ENCODE data around the gene UTS2B. TPM values are rescaled to one million over a fixed set of nuclear protein-coding genes. Genes with fewer than 3 reads are reported as not detected.

The UTS2B gene
- total RNA-seq, 1 experiment from 2014 or later = 0.26 TPM

DNA sequence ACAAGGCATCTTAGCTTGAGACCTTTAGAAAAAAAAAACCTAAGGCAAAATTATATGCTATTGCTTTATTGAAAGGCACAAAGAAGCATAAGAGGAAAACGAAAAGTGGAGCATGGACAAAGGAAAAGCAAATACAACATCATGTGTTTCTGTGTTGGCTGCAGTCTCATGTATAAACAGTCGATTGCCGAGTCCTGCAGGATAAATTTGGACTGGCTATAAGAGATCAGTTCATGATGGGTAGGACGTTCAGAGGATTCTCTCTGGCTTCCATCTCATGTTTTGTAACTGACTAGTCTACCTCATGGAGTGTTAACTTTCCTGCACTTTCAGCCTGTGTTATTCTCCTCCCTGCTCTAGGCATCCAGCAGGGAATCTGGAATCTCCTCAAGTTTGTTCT lies 23.0 kb downstream of the UTS2B start:
- no peak overlapping the region for H3K27ac ChIP-seq (ENCODE audit: low read length)
- CTCF ChIA-PET = no interaction called here
- no peaks in the 10 kb centered on the region for H3K9me3 ChIP-seq (ENCODE audit: control insufficient read depth, insufficient read depth, low read depth, low read length)
- H3K36me3 ChIP-seq (ENCODE audit: control insufficient read depth, insufficient read depth, low read length) = no peaks in the 10 kb centered on the region
- ATAC-seq = no peak
- no peak for TF ChIP-seq TCF7L2 (IDR thresholded peaks at IDR 0.05; ENCODE audit: low read depth, low read length)
- no peak for TF ChIP-seq SIN3A (IDR thresholded peaks at IDR 0.05; ENCODE audit: borderline replicate concordance, insufficient read depth, low read depth, low read length)
- TF ChIP-seq, protein P1, sequence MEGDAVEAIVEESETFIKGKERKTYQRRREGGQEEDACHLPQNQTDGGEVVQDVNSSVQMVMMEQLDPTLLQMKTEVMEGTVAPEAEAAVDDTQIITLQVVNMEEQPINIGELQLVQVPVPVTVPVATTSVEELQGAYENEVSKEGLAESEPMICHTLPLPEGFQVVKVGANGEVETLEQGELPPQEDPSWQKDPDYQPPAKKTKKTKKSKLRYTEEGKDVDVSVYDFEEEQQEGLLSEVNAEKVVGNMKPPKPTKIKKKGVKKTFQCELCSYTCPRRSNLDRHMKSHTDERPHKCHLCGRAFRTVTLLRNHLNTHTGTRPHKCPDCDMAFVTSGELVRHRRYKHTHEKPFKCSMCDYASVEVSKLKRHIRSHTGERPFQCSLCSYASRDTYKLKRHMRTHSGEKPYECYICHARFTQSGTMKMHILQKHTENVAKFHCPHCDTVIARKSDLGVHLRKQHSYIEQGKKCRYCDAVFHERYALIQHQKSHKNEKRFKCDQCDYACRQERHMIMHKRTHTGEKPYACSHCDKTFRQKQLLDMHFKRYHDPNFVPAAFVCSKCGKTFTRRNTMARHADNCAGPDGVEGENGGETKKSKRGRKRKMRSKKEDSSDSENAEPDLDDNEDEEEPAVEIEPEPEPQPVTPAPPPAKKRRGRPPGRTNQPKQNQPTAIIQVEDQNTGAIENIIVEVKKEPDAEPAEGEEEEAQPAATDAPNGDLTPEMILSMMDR (IDR thresholded peaks at IDR 0.05) = no peak
- TF ChIP-seq, protein P2, sequence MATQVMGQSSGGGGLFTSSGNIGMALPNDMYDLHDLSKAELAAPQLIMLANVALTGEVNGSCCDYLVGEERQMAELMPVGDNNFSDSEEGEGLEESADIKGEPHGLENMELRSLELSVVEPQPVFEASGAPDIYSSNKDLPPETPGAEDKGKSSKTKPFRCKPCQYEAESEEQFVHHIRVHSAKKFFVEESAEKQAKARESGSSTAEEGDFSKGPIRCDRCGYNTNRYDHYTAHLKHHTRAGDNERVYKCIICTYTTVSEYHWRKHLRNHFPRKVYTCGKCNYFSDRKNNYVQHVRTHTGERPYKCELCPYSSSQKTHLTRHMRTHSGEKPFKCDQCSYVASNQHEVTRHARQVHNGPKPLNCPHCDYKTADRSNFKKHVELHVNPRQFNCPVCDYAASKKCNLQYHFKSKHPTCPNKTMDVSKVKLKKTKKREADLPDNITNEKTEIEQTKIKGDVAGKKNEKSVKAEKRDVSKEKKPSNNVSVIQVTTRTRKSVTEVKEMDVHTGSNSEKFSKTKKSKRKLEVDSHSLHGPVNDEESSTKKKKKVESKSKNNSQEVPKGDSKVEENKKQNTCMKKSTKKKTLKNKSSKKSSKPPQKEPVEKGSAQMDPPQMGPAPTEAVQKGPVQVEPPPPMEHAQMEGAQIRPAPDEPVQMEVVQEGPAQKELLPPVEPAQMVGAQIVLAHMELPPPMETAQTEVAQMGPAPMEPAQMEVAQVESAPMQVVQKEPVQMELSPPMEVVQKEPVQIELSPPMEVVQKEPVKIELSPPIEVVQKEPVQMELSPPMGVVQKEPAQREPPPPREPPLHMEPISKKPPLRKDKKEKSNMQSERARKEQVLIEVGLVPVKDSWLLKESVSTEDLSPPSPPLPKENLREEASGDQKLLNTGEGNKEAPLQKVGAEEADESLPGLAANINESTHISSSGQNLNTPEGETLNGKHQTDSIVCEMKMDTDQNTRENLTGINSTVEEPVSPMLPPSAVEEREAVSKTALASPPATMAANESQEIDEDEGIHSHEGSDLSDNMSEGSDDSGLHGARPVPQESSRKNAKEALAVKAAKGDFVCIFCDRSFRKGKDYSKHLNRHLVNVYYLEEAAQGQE (IDR thresholded peaks at IDR 0.05; ENCODE audit: insufficient read depth in 1 of 2, low read depth in 2 of 2, low read length in 1 of 2) = no peak
- TF ChIP-seq POLR2AphosphoS5 (IDR thresholded peaks at IDR 0.05; ENCODE audit: low read depth, low read length) = no peak
- H3K4me3 ChIP-seq (ENCODE audit: low read depth in 2 of 2, low read length in 2 of 2) = no peak overlapping the region
- no peaks in the 10 kb centered on the region for H3K27me3 ChIP-seq (ENCODE audit: control insufficient read depth, insufficient read depth, low read length)
- POLR2A ChIA-PET = no interaction called here
- no peak for DNase-seq (ENCODE audit: low read depth, low spot score)
- intact Hi-C loops (cut with micrococcal nuclease; ENCODE audit: unreplicated experiment) (no loop called here), in situ Hi-C loops (cut with HindIII; ENCODE audit: low pct_unique_long_range_greater_than_20kb, low sequenced_read_pairs) (no loop called here)
- no TSS peak for BruUV-seq (replicated peaks)
- H3K4me1 ChIP-seq (ENCODE audit: control insufficient read depth, insufficient read depth, low read length) = no peaks in the 10 kb centered on the region

DNA sequence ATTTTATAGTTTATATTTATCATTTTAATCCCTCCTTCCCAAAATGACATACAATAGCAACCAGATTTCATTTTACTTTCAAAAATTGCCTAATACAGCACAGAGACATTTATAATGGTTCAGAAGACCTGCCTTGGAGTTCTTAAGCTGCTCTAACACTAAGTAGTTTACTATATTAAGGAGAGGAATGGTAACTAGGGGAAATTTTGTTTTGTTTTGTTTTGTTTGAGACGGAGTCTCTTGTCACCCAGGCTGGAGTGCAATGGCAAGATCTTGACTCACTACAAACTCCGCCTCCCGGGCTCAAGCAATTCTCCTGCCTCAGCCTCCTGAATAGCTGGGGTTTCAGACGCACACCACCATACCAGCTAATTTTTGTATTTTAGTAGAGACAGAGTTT lies 23.9 kb downstream of the UTS2B start:
- Histone ChIP-seq H3K9me3 (ENCODE audit: control insufficient read depth, insufficient read depth, low read depth, low read length) (no peaks in the 10 kb centered on the region), H3K27me3 (ENCODE audit: control insufficient read depth, insufficient read depth, low read length) (no peaks in the 10 kb centered on the region), H3K36me3 (ENCODE audit: control insufficient read depth, insufficient read depth, low read length) (no peaks in the 10 kb centered on the region), H3K4me3 (ENCODE audit: low read depth in 2 of 2, low read length in 2 of 2) (no peak overlapping the region), H3K27ac (ENCODE audit: low read length) (no peak overlapping the region), H3K4me1 (ENCODE audit: control insufficient read depth, insufficient read depth, low read length) (no peaks in the 10 kb centered on the region)
- no peak for ATAC-seq
- no peak for DNase-seq (ENCODE audit: low read depth, low spot score)
- ChIA-PET POLR2A (no interaction called here), CTCF (no interaction called here)
- intact Hi-C loops (cut with micrococcal nuclease; ENCODE audit: unreplicated experiment) (no loop called here), in situ Hi-C loops (cut with HindIII; ENCODE audit: low pct_unique_long_range_greater_than_20kb, low sequenced_read_pairs) (no loop called here)
- no TSS peak for BruUV-seq (replicated peaks)
- TF ChIP-seq, protein P2 (IDR thresholded peaks at IDR 0.05; ENCODE audit: insufficient read depth in 1 of 2, low read depth in 2 of 2, low read length in 1 of 2) = no peak
- TF ChIP-seq SIN3A (IDR thresholded peaks at IDR 0.05; ENCODE audit: borderline replicate concordance, insufficient read depth, low read depth, low read length) (no peak), TCF7L2 (IDR thresholded peaks at IDR 0.05; ENCODE audit: low read depth, low read length) (no peak), POLR2AphosphoS5 (IDR thresholded peaks at IDR 0.05; ENCODE audit: low read depth, low read length) (no peak)
- TF ChIP-seq, protein P1 (IDR thresholded peaks at IDR 0.05) = no peak
